HL-60 (cell line): ENCODE results near the gene SKI.

Experiments
- DNase-seq, 2 experiments: peaks; one replicate each; pipeline ENCODE4 v3.0.0-alpha.2; 2010 to 2020; ENCODE audit warnings: low read depth in 1 of 2, low spot score in 1 of 2
- H3K27ac ChIP-seq: fragments of 250-450 bp; sonication (Bioruptor Pico); replicated peaks from 2 replicates; pipeline ENCODE4 v1.5.1; 2020; ENCODE audit warnings: mild to moderate bottlenecking, moderate library complexity
- H3K27me3 ChIP-seq: fragments of 250-450 bp; sonication (Bioruptor Pico); 2 replicates; pipeline ENCODE4 v1.5.1; 2021; ENCODE audit warnings: mild to moderate bottlenecking, moderate library complexity; ENCODE audit not compliant: insufficient read depth, poor library complexity, severe bottlenecking
- H3K4me3 ChIP-seq: replicated peaks from 2 replicates; pipeline ENCODE4 v1.5.1; 2011; ENCODE audit warnings: mild to moderate bottlenecking, control low read depth, low read length; ENCODE audit not compliant: insufficient read depth
- GABPA ChIP-seq: IDR thresholded peaks from 2 replicates; pipeline ENCODE4 v1.6.1; 2012; ENCODE audit warnings: low read depth
- POLR2AphosphoS5 ChIP-seq: IDR thresholded peaks from 2 replicates; pipeline ENCODE4 v1.6.1; 2012; ENCODE audit warnings: low read depth
- REST ChIP-seq: IDR thresholded peaks from 2 replicates; pipeline ENCODE4 v1.6.1; 2012; ENCODE audit warnings: low read depth; ENCODE audit not compliant: insufficient replicate concordance
- SPI1 ChIP-seq: IDR thresholded peaks from 2 replicates; pipeline ENCODE4 v1.6.1; 2012; ENCODE audit warnings: low read depth, mild to moderate bottlenecking, borderline replicate concordance
- TF ChIP-seq, protein P1 (sequence below): IDR thresholded peaks from one replicate; pipeline ENCODE4 v1.5.1; 2011; ENCODE audit warnings: low read length, control low read depth, inconsistent platforms; ENCODE audit not compliant: insufficient read depth

SKI gene

GRCh38 chr1:2214541-2215241 is 13.4 kb upstream of the SKI start:
- TF ChIP-seq SPI1 (no peak), POLR2AphosphoS5 (no peak), GABPA (no peak), REST (no peak)
- TF ChIP-seq, protein P1, sequence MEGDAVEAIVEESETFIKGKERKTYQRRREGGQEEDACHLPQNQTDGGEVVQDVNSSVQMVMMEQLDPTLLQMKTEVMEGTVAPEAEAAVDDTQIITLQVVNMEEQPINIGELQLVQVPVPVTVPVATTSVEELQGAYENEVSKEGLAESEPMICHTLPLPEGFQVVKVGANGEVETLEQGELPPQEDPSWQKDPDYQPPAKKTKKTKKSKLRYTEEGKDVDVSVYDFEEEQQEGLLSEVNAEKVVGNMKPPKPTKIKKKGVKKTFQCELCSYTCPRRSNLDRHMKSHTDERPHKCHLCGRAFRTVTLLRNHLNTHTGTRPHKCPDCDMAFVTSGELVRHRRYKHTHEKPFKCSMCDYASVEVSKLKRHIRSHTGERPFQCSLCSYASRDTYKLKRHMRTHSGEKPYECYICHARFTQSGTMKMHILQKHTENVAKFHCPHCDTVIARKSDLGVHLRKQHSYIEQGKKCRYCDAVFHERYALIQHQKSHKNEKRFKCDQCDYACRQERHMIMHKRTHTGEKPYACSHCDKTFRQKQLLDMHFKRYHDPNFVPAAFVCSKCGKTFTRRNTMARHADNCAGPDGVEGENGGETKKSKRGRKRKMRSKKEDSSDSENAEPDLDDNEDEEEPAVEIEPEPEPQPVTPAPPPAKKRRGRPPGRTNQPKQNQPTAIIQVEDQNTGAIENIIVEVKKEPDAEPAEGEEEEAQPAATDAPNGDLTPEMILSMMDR: no peak
- H3K4me3 ChIP-seq: no peak overlapping the region
- no peak overlapping the region for H3K27ac ChIP-seq
- no peak for DNase-seq
- H3K27me3 ChIP-seq: no peaks in the 10 kb centered on the region

DNA sequence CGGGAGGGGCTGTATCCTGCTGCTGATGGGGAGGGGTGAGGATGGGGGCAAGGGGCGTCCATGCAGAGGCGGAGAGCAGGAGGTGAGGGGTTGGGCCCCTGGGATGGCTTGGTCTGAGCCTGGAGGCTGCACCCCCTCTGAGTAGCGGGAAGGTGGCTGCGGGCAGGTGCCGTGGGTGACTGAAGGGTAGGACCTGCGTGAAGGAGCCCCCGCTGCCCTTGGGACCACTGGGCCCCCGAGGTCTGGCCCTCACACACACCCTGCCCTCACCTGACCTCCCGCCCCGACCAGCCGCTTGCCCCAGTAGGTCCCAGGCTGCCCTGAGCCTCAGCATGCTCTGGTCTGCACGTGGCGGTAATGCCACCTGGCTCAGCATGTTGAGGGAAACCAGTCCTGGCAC is 12.8 kb upstream of the SKI start:
- no peak for DNase-seq
- TF ChIP-seq GABPA: no peak
- TF ChIP-seq POLR2AphosphoS5: no peak
- TF ChIP-seq, protein P1: no peak
- no peak for TF ChIP-seq REST
- TF ChIP-seq SPI1: no peak
- no peak overlapping the region for H3K27ac ChIP-seq
- H3K27me3 ChIP-seq: no peaks in the 10 kb centered on the region
- H3K4me3 ChIP-seq: no peak overlapping the region

GRCh38 chr1:2215909-2216766 is 12.0 kb upstream of the SKI start:
- Histone ChIP-seq H3K27me3 (no peaks in the 10 kb centered on the region), H3K4me3 (no peak overlapping the region), H3K27ac (no peak overlapping the region)
- TF ChIP-seq GABPA: no peak
- TF ChIP-seq, protein P1: no peak
- no peak for DNase-seq
